Thoracic aorta (tissue), 2 donors: ENCODE results near the gene TMEM233. TPM values are rescaled to one million over a fixed set of nuclear protein-coding genes. Genes with fewer than 3 reads are reported as not detected.

Experiments used
- ATAC-seq: fragments of 150-250 bp; one replicate; pipeline ENCODE4 v1.8.0; 2017; ENCODE audit warnings: low read depth; ENCODE audit not compliant: insufficient number of reproducible peaks, low FRiP score
- DNase-seq: peaks from one replicate; pipeline ENCODE4 v3.0.0-alpha.2; 2020; ENCODE audit warnings: low spot score
- H3K27ac ChIP-seq, 2 donors: fragments of 200-600 bp; sonication (generic); 1 replicate in 1 of 2; 2 replicates in 1 of 2; pipeline ENCODE4 v1.5.1; 2016; ENCODE audit warnings: mild to moderate bottlenecking in 2 of 2, moderate library complexity in 2 of 2
- H3K27me3 ChIP-seq: fragments of 200-600 bp; sonication (generic); replicated peaks from 2 replicates; pipeline ENCODE4 v1.6.0; 2016; ENCODE audit warnings: mild to moderate bottlenecking; ENCODE audit not compliant: insufficient read depth
- H3K36me3 ChIP-seq: fragments of 200-600 bp; sonication (generic); one replicate; pipeline ENCODE4 v1.5.1; 2016
- H3K4me1 ChIP-seq, 2 donors: fragments of 200-600 bp; sonication (generic); 1 replicate in 1 of 2; 2 replicates in 1 of 2; pipeline versions ENCODE4 v1.5.1 to v1.6.0; 2016; ENCODE audit warnings: low read depth in 2 of 2, mild to moderate bottlenecking in 1 of 2; ENCODE audit not compliant: control insufficient read depth in 1 of 2
- H3K4me3 ChIP-seq: fragments of 200-600 bp; sonication (generic); 2 replicates; pipeline ENCODE4 v1.5.1; 2016; ENCODE audit warnings: mild to moderate bottlenecking
- H3K9me3 ChIP-seq: fragments of 200-600 bp; sonication (generic); 2 replicates; pipeline ENCODE4 v1.5.1; 2016
- total RNA-seq, 2 donors: library from RNA; depleted of rRNA; stranded (reverse); fragments of >200 nt; gene quantifications; one replicate each; pipeline versions ENCODE4 v1.1.0 to v1.2.3, GENCODE V29; 2016
- TF ChIP-seq, protein P1 (sequence below): fragments of 200-600 bp; sonication (generic); IDR thresholded peaks from one replicate; pipeline ENCODE4 v1.5.1; 2019; ENCODE audit warnings: antibody characterized with exemption

The TMEM233 gene
- total RNA-seq, 2 donors from 2014 or later, result 2.7 TPM; not detected in 1

DNA sequence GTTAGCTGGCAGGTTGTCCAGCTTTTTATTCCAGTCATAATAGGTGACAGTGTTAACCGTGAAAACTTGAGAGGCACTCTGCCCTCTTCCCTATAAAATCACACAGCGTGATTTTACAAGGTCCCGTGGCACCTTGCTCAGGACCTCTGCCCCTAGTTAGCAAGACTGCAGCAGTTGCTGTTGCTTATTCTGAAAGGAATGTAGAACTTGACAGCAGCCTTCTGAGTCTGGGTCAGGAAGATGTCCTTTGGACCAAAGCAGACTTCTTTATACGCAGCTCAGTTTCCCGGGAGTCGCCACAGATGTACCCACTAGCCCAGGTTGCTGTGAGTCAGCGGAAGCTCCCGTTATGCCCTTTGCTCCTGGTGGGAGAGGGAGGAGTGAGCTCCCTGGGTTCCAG is 87.5 kb downstream of the TMEM233 start:
- no peak overlapping the region for H3K4me3 ChIP-seq
- H3K9me3 ChIP-seq, result no peaks in the 10 kb centered on the region
- H3K36me3 ChIP-seq, result peaks cover 38% of the 10 kb centered on the region
- DNase-seq (no peak), ATAC-seq (no peak)
- TF ChIP-seq, protein P1, sequence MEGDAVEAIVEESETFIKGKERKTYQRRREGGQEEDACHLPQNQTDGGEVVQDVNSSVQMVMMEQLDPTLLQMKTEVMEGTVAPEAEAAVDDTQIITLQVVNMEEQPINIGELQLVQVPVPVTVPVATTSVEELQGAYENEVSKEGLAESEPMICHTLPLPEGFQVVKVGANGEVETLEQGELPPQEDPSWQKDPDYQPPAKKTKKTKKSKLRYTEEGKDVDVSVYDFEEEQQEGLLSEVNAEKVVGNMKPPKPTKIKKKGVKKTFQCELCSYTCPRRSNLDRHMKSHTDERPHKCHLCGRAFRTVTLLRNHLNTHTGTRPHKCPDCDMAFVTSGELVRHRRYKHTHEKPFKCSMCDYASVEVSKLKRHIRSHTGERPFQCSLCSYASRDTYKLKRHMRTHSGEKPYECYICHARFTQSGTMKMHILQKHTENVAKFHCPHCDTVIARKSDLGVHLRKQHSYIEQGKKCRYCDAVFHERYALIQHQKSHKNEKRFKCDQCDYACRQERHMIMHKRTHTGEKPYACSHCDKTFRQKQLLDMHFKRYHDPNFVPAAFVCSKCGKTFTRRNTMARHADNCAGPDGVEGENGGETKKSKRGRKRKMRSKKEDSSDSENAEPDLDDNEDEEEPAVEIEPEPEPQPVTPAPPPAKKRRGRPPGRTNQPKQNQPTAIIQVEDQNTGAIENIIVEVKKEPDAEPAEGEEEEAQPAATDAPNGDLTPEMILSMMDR, result no peak
- no peak overlapping the region for H3K27ac ChIP-seq
- no peaks in the 10 kb centered on the region for H3K27me3 ChIP-seq
- H3K4me1 ChIP-seq, result no peaks in the 10 kb centered on the region

DNA sequence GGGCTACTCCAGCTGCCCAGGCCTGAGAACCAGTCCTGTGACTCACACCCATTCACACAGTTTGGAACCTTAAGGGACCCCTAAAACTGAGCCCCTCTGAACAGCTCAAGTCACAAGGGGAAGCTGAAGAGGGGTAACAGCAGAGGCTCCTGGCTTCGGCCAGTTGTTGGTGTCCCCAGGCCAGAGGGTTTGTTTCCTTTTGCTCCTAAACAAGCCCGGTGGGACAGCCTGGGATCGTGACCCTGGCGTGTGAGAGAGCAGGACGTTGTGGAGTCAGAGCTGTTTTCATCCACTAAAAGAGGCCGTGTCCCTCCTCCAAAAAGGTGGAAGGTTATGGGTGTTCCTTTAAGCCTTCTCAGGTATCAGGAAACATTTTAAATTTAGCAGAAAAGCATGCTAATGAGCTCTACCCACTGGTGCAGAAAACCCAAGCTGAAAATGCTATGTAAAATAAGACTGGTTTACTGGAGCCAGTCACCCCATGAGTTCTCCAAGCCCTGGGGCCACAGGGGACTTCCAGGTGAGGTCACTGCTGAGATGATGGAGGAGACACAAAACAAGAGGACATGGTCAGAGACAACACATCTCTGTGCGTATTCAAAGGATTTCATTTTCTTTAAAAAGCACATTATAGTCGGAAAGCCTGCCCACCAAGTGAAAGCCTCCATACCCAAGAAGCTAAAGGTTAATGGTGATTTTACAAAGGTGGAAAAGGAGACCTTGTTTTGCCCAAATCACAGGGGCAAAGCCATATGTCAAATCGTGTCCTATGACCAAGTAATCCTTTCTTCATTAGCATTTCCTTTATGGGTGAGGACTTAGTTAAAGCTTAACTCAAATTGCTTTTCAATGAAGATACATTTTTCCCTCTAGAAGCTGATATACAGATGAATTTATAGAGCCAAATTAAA is 88.4 kb downstream of the TMEM233 start:
- no peaks in the 10 kb centered on the region for H3K9me3 ChIP-seq
- H3K4me1 ChIP-seq, result no peaks in the 10 kb centered on the region
- H3K4me3 ChIP-seq, result no peak overlapping the region
- DNase-seq, result no peak
- H3K27ac ChIP-seq, result peak overlapping the region in 1 of 2 donors; percentile 28
- no peaks in the 10 kb centered on the region for H3K27me3 ChIP-seq
- ATAC-seq, result no peak
- H3K36me3 ChIP-seq, result peaks cover 29% of the 10 kb centered on the region
- TF ChIP-seq, protein P1, result no peak

DNA sequence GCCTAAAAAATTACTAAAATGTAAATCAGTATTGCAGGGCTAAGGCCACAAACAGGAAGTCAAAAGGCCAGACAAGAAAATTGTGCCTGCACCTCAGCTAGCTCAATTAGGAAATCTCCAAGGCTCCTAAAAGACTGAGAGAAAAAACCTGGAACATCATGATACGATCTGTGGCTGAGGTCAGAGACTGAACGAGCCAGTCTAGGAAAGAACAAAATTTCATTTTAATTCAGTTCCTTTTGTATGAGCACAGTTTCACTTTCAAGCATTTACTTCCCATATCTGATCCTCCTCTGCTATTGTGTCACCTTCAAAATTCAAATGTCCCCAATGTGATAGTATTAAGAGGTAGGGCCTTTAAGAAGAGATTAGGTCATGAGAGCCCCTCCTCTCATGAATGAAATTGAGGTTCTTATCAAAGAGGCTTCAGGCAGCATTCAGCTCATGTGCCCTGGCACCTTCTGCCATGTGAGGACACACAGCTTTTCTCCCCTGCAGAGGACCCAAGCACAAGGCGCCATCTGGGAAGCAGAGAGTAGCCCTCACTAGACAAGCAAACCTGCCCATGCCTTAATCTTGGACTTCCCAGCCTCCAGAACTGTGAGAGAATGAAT is 89.2 kb downstream of the TMEM233 start:
- DNase-seq (no peak), ATAC-seq (no peak)
- Histone ChIP-seq H3K36me3 (peaks cover 28% of the 10 kb centered on the region), H3K4me3 (no peak overlapping the region), H3K27me3 (no peaks in the 10 kb centered on the region), H3K4me1 (no peaks in the 10 kb centered on the region), H3K27ac (peak overlapping the region in 1 of 2 donors; percentile 28), H3K9me3 (no peaks in the 10 kb centered on the region)
- TF ChIP-seq, protein P1, result no peak

DNA sequence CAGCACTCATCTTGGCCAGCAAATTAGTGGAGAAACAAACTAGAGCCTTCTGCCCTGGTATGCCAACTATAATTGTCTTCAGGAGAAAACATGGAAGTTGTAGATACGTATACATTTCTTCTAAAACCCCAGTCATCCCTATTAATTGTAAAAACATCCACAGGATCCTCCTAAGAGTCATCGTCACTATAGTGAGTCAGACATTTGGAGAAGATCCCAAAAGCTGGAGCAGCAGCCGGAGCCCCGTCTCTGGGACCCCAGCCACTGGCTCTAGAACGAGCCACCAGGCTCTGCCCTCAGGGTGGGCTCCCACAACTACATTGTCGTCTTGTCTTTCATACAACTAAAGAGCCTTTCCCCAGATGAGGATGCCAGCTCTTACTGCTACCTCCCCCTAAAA is 89.8 kb downstream of the TMEM233 start:
- Histone ChIP-seq H3K4me3 (no peak overlapping the region), H3K36me3 (peaks cover 24% of the 10 kb centered on the region), H3K4me1 (no peaks in the 10 kb centered on the region), H3K27ac (peak overlapping the region in 1 of 2 donors; percentile 28), H3K9me3 (no peaks in the 10 kb centered on the region), H3K27me3 (no peaks in the 10 kb centered on the region)
- no peak for DNase-seq
- ATAC-seq, result no peak
- TF ChIP-seq, protein P1, result no peak

DNA sequence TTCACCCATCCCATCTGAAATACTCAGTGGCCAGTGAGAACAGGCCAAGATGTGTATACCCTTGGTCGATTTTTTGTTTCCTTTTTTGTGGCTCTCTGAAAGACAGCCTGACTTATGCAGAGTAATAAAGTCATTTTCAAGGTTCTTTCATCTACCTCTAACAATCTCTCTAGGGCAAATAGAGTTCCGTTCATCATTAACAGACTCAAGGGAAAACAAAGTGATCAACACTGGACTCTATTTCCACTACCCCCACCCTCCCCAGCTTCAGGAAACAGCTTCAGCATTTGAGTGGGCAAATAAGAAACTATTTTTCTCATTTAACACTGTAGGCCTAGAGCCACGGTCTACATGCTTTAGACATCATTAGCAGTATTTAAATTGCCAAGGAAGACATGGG is 90.2 kb downstream of the TMEM233 start:
- Histone ChIP-seq H3K27me3 (no peaks in the 10 kb centered on the region), H3K9me3 (no peaks in the 10 kb centered on the region), H3K27ac (no peak overlapping the region), H3K4me1 (no peaks in the 10 kb centered on the region), H3K36me3 (peaks cover 24% of the 10 kb centered on the region), H3K4me3 (no peak overlapping the region)
- no peak for ATAC-seq
- no peak for DNase-seq
- TF ChIP-seq, protein P1, result no peak
